ENCODE data around the gene MIOS.

DNA sequence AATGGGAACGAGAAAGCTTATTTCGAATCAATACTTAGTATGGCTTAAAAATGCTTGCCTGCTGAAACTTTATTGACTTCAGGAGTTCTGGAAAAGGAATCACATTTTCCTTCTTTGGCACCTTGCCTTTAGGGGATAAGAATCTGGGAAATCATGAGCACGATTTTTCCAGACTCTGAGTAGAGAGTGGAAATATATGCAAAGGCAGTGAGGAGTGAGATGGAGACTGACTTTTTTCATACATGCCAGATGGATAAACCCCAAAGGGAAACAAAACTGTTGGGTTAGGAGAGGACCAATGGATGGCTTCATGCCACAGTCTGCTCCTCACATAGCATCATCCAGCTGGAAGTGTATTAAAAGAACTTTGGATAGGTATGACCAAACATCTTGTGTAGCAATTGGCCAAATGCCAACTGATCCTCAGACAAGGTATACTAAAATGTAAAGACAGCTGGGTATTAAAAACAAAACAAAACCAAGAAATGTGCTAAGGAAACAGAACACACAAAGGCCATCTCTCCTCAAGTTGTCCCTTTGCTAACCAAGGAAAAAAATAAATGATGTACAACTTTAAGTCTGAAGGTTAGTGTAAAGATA, 32.8 kb upstream of the MIOS start:
- TF ChIP-seq FOXM1 (IDR thresholded peaks at IDR 0.05; ENCODE audit: borderline replicate concordance): no peak
- TF ChIP-seq ZNF384 (IDR thresholded peaks at IDR 0.05): no peak
- no peak for TF ChIP-seq NFRKB (IDR thresholded peaks at IDR 0.05)
- no peak for TF ChIP-seq FOXA1 (IDR thresholded peaks at IDR 0.05)
- TF ChIP-seq SUZ12 (IDR thresholded peaks at IDR 0.05): no peak
- TF ChIP-seq SP1 (IDR thresholded peaks at IDR 0.05): no peak
- TF ChIP-seq TARDBP (IDR thresholded peaks at IDR 0.05): no peak
- TF ChIP-seq FOXK2 (IDR thresholded peaks at IDR 0.05): no peak
- TF ChIP-seq ARNT (IDR thresholded peaks at IDR 0.05): no peak
- TF ChIP-seq BHLHE40 (IDR thresholded peaks at IDR 0.05; ENCODE audit: borderline replicate concordance): no peak

Measured in HEK293T (cell line).